Measurements from ENCODE around the gene NTM. TPM values are rescaled to one million over a fixed set of nuclear protein-coding genes. Genes with fewer than 3 reads are reported as not detected.

Gene NTM
- total and polyA plus RNA-seq, 9 donors = 0.16 to 8.5 (median 0.55) TPM; not detected in 3

- 88 to 92% (median 90%) methylated on average over 3 of the region's 3 CpGs for WGBS, 3 donors
- Histone ChIP-seq H3K27me3 (no peaks in the 10 kb centered on the region), H3K4me3 (no peak overlapping the region), H3K36me3 (no peaks in the 10 kb centered on the region), H3K27ac (no peak overlapping the region), H3K9me3 (no peaks in the 10 kb centered on the region), H3K4me1 (ENCODE audit: insufficient read depth) (no peaks in the 10 kb centered on the region)
- intact Hi-C loops (cut with DNase I) = no loop called here
- TF ChIP-seq POLR2A (IDR thresholded peaks at IDR 0.05) = no peak
- no peak for TF ChIP-seq EP300 (IDR thresholded peaks at IDR 0.05)
- TF ChIP-seq CTCF (IDR thresholded peaks at IDR 0.05) = no peak
- no peak for DNase-seq
Observed at GRCh38 chr11:131345406-131345805, 25.0 kb upstream of the NTM start.

DNA sequence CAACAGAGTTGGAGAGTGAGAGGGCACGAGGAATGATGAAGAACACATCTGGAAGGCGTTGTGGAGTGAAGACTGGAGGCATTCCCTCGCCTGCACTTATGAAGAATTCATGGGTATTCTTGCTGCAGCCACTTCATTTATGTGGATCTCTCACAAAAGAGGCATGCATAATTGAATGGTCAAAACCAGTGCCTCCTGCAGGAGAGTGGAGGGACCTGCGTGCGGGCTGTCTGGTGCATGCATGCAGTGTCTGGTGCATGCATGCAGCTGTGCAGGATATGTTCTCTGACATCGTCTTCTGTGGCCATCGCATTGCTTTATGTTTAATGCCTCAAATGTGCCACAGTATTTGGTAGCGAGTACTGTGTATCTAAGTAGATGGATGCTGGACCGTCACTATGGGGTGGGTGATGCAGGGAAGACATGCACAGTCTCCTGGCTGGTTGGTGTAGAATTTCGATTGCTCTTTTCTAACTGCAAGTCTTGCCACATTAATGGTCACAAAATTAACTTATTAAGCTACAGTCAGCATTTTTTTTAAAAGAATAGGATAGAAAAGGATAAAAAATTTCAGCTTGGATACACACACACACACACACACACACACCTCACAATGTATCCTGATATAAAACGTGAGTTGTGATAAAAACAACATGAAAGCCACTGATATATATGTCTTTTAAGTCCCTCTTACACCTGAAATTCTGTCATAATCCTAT is 20.9 kb upstream of the NTM start:
- Histone ChIP-seq H3K27ac (no peak overlapping the region), H3K4me3 (no peak overlapping the region), H3K27me3 (no peaks in the 10 kb centered on the region), H3K36me3 (no peaks in the 10 kb centered on the region), H3K9me3 (no peaks in the 10 kb centered on the region), H3K4me1 (ENCODE audit: insufficient read depth) (no peaks in the 10 kb centered on the region)
- no peak for DNase-seq
- 70 to 83% (median 74%) methylated on average over 11 of the region's 11 CpGs for WGBS, 3 donors
- intact Hi-C loops (cut with DNase I) = no loop called here
- TF ChIP-seq CTCF (IDR thresholded peaks at IDR 0.05) (no peak), EP300 (IDR thresholded peaks at IDR 0.05) (no peak), POLR2A (IDR thresholded peaks at IDR 0.05) (no peak)

DNA sequence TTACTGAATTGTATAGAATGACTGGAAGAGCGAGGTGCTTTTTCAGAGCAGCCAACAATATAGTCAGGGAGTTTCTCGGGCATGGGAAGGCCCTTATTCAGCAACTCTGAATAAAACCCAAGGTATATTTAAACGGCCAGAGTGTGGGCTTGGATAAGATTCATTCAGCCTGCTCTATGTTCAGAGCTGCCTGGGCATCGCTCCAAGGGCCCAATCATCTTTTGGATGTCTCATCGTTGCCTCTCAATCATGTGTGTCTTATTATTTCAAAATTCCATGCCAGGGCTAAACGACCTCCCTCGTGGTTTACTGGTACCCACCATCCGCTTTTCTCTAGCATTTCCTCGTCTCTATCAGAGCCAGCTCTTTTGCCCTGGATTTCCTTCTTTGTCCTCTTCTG is 19.5 kb upstream of the NTM start:
- TF ChIP-seq POLR2A (IDR thresholded peaks at IDR 0.05) = no peak
- TF ChIP-seq EP300 (IDR thresholded peaks at IDR 0.05) = no peak
- no peak for TF ChIP-seq CTCF (IDR thresholded peaks at IDR 0.05)
- H3K4me1 ChIP-seq (ENCODE audit: insufficient read depth) = no peaks in the 10 kb centered on the region
- H3K4me3 ChIP-seq = no peak overlapping the region
- no peaks in the 10 kb centered on the region for H3K36me3 ChIP-seq
- no peaks in the 10 kb centered on the region for H3K27me3 ChIP-seq
- no peak for DNase-seq
- WGBS, 3 donors = 70 to 80% (median 72%) methylated on average over 9 of the region's 9 CpGs
- H3K9me3 ChIP-seq = no peaks in the 10 kb centered on the region
- H3K27ac ChIP-seq = no peak overlapping the region
- intact Hi-C loops (cut with DNase I) = no loop called here

DNA sequence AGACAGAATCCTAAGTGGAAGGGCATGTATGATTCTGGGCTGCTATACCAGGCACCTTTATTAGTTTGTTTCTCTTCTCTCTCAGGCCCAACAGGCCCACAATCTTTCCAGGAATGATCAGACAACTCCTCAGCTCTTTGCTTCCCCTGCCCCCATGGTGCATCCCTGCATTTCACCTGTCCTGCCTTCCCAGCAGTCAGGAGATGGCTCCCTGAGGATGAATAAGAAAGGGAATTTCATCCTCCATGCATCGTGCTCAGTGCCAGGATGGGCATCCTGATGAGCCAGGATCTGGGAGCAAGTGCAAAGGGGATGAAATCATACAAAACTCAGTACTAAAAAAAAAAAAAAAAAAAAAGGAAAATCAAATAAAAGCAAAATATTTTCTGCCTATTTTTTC is 18.6 kb upstream of the NTM start:
- H3K27me3 ChIP-seq = no peaks in the 10 kb centered on the region
- intact Hi-C loops (cut with DNase I) = no loop called here
- WGBS, 3 donors = 19 to 46% (median 42%) methylated on average over 1 of the region's 1 CpG
- H3K9me3 ChIP-seq = no peaks in the 10 kb centered on the region
- TF ChIP-seq POLR2A (IDR thresholded peaks at IDR 0.05) (no peak), EP300 (IDR thresholded peaks at IDR 0.05) (no peak), CTCF (IDR thresholded peaks at IDR 0.05) (no peak)
- H3K4me1 ChIP-seq (ENCODE audit: insufficient read depth) = no peaks in the 10 kb centered on the region
- H3K27ac ChIP-seq = no peak overlapping the region
- no peak overlapping the region for H3K4me3 ChIP-seq
- no peak for DNase-seq
- H3K36me3 ChIP-seq = no peaks in the 10 kb centered on the region
